CD4-positive, alpha-beta T cell treated with Interleukin-2 at 100 ng/mL for 4 hours (primary cell): Measurements from ENCODE around the gene LYL1.

Experiments
- DNase-seq: peaks from one replicate; pipeline ENCODE4 v3.0.0-alpha.2; 2020; ENCODE audit warnings: low spot score

LYL1 gene

DNA sequence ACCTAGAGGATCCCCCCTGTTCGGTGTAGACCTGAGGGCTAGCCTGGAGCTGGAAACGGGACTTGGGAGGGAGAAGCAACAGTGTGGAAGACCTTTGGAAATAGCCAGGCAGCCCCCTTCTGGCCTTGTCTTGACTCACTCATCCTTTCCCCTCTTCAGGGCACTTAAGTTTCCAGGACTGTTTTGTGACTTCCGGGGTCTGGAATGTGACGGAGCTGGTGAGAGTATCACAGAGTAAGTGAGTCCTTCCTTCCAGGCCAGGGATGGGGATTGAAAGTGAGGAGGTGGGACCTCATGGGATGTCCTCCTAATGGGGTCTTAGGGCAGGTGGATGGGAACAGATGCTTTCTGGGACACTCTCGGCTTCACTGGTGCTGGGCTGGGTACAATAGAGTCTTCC, 29.4 kb downstream of the LYL1 start:
- DNase-seq, result no peak

DNA sequence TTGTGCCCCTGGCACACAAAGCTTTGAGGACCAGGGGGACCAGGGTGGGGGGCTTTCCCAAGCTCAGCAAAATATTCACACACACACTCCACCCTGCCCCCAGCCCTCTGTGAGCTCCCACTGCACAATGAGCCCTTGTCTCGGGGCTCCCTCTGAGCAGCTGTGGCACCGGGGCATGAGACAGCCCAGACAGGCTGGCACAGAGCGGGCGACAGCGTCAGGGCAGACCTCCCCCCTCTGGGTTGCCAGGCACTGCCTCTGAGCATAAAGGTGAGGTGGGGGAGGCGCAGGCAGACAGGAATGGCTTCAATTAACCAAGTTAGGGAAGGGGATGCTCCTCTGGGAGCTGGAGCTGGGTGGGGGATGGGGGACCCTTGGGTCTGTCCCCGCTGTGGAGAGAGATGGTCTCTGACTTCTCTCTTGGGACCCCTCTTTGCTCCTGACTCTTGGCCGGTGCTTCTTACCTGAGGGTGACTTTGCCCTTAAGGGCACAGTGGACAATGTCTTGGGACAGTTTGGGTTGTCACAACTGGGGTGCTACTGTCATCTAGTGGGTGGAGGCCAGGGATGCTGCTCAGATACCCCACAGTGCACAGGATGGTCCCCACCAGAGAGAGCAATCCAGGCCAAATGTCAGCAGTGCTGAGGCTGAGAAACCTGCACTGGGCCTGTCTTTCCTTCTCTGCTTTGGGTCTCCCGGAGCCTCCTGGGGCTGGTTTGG, 30.3 kb downstream of the LYL1 start:
- no peak for DNase-seq

DNA sequence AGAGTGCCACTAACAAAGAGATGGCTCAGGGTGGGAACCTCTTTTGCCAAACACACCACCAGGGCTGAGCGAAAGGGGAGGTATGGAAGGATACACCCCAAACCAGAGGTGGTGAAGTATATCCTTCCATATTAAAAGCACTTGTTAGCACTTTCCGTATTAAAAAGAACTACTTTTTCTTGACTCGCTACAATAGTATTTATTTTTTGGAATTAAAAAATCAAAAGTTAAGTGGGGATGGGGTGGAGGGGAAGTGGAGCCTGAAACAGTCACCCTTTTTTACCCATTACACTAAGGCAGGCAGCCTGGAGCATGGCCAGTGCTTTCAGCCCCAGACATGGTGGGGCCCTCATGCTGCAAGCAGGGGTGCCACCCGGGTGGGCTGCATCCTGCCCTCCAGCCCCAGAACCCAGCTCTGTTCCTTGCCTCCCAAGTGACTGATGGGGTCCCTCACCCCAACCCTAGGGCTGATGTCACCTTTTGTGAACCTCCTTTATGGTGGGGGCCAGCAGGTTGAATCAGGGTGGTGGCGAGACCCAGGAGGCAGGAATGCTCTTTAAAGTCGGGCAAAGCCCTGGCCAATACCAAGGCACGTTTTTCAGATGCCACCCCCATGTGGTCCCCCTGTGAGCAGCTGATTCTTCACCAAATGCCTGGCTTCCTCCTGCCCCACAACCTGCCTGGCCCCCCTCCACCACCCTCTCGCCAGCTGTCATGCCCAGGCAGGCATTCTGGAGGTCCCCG, 31.0 kb downstream of the LYL1 start:
- no peak for DNase-seq

DNA sequence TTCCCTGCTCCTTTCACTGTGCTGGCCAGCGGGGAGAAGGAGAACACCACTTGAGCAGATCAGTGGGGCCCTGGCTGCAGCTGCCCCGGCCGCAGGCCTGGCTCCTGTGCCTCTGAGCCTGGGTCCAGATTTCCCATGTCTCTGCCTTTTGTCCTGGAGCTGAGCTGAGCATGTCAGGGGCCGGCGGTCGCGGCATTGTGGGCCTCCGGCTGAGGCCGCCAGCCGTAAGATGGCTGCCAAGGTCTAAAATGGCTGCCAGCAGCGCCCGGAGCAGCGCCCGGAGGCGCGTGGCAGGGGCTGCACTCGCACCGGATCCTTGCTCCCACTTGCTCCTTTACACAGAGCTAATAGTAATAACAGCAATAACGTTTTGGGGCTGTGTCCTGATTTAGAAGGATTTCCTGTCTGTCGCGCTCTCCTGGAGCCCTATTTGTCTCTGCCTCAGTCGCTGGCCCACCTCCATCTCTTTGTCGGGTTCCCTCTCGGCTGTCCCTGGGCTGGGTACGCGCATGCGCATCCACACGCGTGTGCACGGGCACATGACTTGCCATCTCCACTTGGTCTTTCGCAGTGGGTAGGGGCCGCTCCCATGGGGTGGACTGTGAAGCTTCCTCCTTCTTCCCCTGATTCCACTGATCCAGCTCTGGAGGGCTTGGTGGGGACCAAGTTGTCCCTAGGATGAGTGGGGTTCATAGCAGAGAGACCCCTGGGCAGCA, 32.1 kb downstream of the LYL1 start:
- DNase-seq, result no peak

DNA sequence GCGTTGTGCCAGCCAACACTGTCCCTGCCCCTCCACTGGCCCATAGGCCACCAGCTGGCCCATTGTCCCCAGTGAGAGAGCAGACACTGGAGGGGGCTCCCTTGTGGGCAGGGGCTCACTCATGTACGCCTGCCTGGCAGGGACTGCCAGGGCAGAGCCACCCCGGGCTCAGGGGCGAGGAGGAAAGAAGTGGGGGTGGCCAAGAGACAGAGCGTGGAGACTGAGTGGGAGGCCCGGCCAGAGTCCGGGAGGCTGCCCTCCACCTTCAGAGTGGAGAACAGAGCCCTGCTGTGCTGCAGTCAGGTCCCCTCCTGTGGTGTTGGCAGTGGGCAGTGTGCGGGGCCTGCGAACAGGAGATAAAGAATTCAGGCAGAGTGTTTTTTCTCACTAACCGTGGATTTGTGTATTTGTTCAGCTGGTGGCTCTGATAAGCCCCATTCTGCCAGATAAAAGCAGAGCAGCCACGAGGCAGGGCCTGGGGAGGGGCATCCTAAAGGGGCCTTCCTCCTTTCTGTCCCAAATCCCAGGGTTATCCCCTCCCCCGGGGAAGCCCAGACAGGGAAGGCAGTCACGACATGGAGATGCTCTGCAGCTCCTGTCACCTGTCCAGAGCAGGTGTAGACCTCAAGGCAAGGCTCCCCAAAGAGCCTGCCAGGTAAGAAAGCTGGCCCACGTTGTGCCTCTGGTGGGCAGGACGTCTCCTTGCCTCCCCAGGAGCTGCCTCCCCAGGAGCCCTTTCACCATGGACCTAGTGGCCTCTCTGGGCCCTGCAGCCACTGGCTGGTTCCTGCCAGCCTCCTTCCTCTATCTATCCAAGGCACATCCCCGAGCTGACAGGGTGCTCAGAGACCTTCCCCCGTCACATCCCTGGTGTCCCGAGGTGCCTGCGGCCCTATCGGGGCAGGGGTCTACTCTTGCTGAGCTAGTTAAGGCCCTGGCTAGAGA, 33.0 kb downstream of the LYL1 start:
- DNase-seq, result no peak

DNA sequence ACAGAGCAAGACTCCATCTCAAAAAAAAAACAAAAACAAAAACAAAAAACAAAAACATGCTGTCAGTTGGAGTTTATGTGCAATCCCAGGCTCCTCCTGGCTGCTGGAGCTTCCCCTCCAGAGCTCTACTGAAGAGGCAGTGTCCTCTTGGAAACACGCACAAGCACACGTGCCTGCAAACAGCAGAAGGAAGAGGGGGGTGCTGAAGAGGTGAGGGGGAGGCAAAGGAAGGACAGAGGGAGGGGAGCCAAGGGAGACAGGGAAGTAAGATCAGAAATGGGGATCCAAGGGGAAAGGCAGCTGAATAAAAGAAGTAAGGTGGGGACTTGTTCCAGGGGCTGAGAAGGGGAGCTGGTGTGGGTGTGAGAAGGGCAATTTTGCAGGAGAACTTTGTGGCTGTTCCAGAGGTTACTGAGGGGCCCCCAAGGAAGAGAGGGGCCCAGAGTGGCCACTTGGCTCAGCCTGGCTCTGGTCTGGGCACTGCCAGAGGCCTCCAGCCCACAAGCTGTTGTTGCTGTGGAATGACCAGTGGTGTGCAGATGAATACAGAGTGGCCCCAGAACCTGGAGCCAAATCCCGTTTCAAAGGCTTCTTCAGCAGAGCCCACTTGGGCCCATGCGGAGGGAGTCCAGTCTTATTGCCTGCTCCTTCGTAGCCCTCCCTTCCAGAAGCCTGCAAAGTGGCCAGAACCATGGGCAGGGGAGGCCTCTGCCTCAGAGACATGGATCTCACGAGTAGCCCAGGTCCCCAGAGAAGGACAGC, 34.4 kb downstream of the LYL1 start:
- DNase-seq, result no peak

DNA sequence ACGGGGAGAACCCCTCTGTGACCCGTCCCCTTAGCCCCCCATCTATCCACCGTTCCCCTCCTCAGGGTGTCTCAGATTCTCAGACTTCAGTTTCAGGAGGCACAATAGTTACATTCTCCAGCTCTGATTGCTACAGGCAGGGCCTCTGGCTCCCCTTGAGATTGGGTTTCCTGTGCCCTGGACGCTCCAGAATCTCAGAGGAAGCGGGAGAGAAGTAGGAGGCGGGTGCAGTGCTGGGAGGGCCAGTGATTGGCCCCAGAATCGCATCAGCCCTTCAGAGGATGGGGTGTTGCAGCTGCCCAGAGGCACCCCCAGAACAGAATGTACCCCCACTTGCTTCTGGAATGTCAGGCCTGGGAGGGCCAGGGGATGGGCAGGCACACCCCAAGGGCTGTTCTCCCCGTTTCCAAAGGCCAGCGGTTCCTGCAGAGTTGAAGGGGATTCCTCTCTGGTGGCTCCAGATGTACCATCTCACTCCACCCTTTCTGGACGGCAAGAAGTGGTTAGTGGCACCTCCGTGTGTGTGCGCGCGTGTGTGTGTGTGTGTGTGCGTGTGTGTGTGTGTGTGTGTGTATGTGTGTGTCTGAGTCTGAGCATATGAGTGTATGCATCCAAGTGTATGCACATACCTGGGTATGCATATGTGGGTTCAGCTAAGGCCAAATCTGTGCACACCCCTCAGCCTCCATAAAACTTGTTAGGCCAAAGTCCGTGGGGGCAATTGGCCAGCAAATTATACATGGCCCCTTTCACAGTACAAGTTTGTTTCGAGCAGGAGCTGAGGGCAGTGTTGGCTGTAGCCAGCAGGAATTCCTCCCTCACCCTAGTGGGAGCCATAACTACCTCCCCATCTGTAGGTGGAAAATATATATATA, 35.5 kb downstream of the LYL1 start:
- no peak for DNase-seq

DNA sequence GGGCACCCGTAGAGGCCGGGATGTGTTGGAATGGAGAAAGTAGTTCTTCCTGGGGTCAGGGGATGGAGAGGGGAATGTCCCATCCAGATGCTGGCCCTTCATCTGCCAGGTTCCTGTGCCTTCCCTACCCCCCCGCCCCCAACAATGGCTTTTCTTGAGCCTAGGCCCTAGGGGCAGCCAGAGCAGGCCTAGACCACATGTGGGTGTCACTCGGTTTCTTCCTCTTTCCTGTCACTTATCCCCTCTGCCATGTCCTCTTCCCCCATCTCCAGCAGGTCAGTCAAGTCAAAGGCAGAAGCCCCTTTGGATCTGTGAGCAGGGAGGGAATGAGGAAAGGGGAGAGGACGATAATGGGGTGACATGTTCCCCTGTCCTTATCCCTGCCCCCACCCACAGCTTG, 36.4 kb downstream of the LYL1 start:
- no peak for DNase-seq

DNA sequence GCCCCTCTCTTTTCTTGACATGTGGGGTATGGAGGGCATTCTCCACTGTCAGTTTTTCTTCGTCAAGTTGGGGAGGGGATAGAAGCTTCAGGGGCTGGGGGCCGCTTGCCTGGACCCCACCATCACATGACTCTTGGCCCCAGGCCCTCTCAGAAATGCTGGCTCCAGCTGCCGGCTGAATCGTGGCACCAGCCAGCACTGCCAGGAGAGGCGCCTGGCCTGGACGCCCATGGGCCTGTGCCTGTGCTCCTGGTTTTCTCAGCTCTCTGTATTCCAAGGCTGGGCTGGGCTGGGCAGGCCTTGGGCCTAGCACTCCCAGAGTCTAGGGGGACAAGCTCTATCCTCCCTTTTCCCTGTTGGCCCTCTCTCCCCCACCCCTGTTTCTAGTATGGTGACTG, 38.6 kb downstream of the LYL1 start:
- no peak for DNase-seq

DNA sequence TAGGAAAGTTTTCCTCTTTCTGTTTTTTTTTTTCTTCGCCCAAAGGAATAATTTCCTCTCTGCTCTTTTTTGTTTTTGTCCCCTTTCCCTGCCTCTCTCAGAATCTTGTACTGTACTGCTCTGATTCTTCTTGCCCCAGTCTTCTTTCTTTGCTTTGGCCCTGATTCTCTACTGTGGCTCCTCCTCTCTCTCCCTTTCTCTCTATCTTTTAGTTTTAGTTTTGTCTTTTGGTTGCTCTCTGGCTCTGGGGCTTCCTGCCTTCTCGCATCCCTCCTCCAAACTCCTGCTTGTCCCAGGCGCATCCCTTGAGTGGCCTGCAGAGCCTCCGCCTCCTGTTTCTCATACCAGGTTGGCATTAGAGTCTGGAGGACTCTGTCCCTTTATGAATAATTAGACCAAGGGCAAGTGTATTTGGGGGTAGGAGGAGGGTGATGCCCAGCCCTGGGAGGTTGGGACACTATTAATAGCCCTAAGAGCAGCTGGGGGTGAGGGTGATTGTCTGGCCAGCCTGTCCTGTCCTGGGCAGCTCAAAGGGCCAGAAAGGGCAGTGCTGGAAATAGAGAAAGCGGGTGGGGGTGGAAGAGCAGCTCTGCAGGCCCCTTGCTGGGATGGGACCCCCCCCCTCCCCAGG, 39.1 kb downstream of the LYL1 start:
- no peak for DNase-seq

DNA sequence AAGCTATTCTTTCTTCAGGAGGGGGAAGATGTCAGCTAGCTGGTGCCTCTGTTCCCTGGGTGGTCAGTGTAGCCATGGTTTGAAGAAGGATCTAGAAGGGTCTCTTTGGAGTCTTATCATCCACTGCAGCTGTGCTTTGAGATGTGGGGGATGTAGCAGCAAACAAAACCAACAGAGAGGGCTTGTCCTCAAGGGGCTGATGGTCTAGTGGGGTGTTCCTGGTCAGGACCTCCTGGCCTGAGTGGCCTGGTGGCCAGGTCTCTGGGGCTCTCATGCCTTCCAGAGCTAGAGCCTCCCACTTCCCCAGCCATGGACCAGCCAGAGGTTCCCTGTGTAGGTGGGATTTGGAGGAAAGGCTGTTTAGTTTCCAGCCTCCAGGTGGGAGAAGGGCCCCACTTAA, 40.3 kb downstream of the LYL1 start:
- no peak for DNase-seq

DNA sequence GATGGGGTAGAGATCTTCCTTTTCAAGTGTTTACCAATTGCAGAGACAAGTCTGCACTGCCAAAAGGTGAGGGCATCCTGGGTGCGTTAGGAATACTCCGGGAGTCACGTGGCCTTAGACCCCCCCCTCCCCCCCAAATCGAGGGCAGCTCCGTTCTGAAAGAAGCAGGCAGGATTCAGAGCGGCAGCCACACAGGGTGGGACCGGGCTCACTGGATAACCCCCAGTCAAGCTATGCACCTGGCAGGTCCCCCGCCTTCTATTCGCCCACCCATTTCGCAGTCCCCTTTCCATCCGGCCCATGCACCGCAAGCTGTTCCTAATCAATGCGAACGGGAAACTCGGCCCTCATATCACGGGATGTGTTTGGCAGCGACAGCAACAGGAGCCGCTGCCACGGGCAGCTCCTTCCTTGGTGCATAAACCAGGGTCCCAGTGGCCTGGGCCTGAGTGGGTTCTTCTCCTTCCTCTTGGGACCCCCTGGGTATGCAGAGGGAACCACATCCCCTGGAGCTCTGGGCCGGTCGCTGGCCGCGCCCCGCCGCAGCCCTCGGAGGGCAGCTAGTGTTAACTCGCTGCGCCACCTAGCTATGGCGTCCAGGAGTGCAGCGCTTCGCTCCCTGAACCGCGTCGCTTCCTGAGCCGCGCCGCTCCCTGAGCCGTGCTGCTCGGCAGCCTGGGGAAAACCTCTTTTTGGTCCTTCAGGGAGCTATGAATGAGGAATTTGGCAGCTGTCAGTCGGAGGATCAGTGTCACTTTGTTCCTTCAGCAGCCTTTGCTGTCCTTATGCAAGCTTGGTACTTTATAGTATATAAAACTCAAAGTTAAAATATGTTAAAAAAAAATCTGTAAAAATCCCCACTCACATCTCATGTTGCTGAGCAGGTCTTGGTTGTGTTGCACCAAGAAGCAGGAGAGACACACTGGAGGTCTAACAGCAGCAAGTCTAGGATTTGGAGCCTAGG, 41.4 kb downstream of the LYL1 start:
- DNase-seq, result peak; percentile 71

DNA sequence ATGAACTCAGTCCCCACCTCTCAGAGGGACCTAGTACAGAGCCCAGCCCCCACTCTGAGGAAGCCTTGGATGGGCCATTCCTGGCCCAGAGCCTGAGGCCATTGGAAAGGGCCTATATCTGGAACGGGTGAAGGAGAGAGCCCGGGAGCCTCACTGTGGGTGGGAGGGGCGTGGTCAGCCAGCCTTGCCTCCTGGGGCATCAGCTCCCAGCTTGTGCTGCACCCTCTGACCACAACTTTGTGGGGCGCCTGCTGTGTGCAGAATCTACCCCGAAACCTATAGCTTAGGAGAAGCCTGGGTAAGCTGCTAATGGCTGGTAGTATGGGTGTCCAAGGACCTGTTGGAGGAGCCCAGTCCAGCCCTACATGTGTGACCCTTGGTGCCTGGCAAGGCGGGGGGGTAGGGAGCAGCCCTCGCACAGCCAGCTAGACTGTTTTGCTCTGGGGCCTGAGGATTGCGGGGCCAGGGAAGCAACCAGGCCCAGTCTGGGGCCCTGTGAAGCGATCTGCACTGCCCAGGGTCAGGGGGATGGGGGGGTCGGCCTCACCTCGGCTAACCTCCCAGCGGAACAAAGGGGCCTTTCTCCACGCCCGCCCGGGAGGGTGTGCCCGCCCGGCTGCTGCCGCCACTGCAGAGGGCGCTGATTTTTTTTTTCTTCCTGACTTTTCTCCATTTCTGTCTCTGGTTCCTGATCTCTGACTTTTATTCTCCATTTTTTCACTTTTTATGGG, 42.3 kb downstream of the LYL1 start:
- DNase-seq, result no peak

DNA sequence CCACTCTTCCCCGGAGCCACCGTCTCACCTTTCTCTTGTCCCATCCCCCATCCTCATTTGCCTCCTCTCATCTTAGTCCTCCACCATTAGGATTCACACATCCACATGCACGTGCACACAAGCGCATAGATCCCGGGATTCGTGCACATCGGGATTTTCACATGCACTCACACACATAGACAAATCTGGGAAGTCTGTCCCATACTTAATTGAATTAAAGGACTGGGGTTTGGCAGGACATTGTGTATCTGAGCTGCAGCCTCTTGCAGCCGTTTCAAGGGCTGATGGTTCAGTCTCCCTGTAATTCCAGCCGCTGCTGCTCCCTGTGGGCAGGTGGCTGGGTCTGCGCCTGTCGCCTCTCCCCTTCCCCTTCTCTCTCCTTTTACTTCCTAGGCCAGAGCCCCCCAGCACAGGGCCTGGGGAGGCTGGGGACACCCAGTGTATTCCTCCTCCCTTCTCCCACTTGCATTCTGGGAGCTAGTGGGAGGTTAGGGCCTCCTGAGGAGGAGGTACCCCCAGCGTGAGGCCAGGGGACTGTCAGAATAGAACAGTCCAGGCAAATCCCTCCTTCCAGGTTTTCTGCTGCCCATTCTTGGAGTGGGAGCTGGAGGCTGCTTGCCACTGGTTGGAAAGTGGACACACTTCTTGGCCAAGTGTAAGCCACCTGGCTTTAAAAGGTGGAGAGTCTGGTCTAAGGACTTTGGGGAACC, 43.6 kb downstream of the LYL1 start:
- no peak for DNase-seq

DNA sequence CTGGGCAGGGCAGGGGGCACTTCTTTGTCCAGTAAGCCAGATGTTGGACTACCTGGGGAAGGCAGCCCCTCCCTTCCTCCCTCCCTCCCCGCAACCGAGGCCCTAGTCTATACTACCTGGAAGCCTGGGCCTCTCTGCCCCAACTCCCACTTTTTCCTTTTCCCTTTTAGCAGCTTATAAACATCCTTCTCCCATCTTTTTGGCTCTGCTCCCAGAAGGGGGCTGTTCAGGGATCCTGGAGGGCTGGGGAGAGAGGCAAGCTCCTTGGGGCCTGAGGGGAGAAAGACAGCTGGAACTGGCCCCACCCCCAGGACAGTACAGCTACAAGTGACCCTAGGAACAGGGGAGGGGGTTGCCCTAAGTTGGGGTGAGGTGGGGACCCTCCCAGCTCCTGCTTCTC, 44.9 kb downstream of the LYL1 start:
- DNase-seq, result no peak

DNA sequence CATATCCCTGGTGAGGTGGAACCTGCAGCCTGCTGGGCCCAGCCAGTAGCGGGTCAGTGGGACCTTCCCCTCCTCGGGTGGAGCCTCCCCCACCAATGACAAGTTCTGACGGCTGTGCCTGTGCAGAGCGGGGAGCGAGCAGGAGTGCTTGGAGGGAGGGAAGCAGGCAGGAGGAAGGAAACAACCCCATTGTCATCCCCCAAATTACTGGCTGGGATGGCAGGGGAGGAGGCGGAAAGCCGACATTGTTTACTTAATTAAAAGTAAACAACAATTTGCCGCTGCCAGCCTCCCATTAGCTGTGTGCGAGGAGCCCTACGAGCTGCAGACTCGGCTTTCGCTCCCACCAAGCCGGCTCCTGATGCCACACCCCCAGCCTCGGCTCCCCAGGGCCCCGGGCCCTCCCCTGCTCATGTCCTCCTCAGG, 45.5 kb downstream of the LYL1 start:
- no peak for DNase-seq

DNA sequence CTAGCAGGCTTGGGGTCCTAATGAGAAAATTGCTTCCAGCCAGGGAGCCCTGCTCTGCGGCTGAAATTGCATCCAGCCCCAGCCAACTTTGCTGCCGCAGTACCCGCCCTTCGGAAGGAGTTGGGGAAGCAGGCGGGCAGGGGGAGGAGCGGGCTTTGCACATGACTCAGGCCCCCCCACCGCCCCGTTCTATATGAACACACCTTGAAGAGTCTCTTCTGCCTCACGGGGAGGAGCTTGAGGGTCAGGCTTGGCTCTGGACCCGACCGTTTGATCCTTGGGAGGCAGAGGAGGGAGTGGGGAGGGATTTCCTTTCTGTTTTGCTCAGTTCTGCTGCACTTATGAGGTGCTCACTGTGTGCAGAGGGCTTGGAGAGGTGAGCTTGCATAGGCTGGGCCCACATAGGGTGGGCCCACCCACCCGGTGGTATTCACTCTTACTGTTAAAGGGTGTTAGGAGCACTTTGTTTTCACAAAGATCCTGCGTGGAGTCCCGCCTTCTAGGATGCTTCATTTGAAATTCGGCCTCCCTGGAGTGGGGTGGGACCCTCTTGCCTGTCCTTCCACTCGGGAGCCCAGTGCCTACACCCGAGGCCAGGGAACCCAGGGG, 46.5 kb downstream of the LYL1 start:
- DNase-seq, result no peak
